Bronchial epithelial cell (primary cell): Measurements from ENCODE around the gene GRID2. TPM values are rescaled to one million over a fixed set of nuclear protein-coding genes. Genes with fewer than 3 reads are reported as not detected.

Source experiments
- DNase-seq: peaks from one replicate; pipeline ENCODE4 v3.0.0-alpha.2; 2010; ENCODE audit warnings: low read depth
- FAIRE-seq: peaks from 2 replicates; lab custom pipeline; 2011; peaks lifted over from hg19 to GRCh38; lab: Jason Lieb, UNC
- H3K27me3 ChIP-seq: 2 replicates; pipeline ENCODE4 v1.5.1; 2011; ENCODE audit warnings: low read length; ENCODE audit not compliant: control insufficient read depth, insufficient read depth
- H3K36me3 ChIP-seq: 2 replicates; pipeline ENCODE4 v1.5.1; 2011; ENCODE audit warnings: low read length; ENCODE audit not compliant: control insufficient read depth, insufficient read depth
- H3K4me3 ChIP-seq: 2 replicates; pipeline ENCODE4 v1.5.1; 2011; ENCODE audit warnings: mild to moderate bottlenecking, low read depth, low read length, control low read depth
- CTCF ChIP-seq: IDR thresholded peaks from 2 replicates; pipeline ENCODE4 v1.5.1; 2011; ENCODE audit warnings: mild to moderate bottlenecking, moderate library complexity, low read length, control low read depth, inconsistent platforms; ENCODE audit not compliant: insufficient read depth, severe bottlenecking
- total RNA-seq: library from RNA; depleted of rRNA; stranded (reverse); fragments of >200 nt; gene quantifications from 2 replicates; pipeline ENCODE4 v1.2.1, GENCODE V29; 2014

Gene GRID2
- total RNA-seq, 1 donor from 2014 or later = not detected

GRCh38 chr4:93467484-93468155 lies 1163.9 kb downstream of the GRID2 start:
- DNase-seq = peak; percentile 83
- Histone ChIP-seq H3K36me3 (no peaks in the 10 kb centered on the region), H3K4me3 (no peak overlapping the region), H3K27me3 (no peaks in the 10 kb centered on the region)
- no peak for TF ChIP-seq CTCF
- FAIRE-seq = no peak

- DNase-seq = no peak
Observed at GRCh38 chr4:93469560-93469959, 1165.8 kb downstream of the GRID2 start.

GRCh38 chr4:93475730-93476129 lies 1172.0 kb downstream of the GRID2 start:
- Histone ChIP-seq H3K27me3 (no peaks in the 10 kb centered on the region), H3K36me3 (no peaks in the 10 kb centered on the region), H3K4me3 (no peak overlapping the region)
- TF ChIP-seq CTCF = no peak
- FAIRE-seq (no peak), DNase-seq (peak; percentile 84)

More at GRCh38 chr4:93469560-93469959, 1165.8 kb downstream of the GRID2 start:
- no peak for FAIRE-seq
- Histone ChIP-seq H3K36me3 (no peaks in the 10 kb centered on the region), H3K27me3 (no peaks in the 10 kb centered on the region), H3K4me3 (no peak overlapping the region)
- no peak for TF ChIP-seq CTCF

GRCh38 chr4:93478805-93479204 lies 1175.0 kb downstream of the GRID2 start:
- Histone ChIP-seq H3K4me3 (no peak overlapping the region), H3K36me3 (no peaks in the 10 kb centered on the region), H3K27me3 (no peaks in the 10 kb centered on the region)
- TF ChIP-seq CTCF = no peak
- peak; percentile 86 for DNase-seq
- FAIRE-seq = no peak

- no peak for FAIRE-seq
- Histone ChIP-seq H3K4me3 (no peak overlapping the region), H3K27me3 (no peaks in the 10 kb centered on the region), H3K36me3 (no peaks in the 10 kb centered on the region)
- peak; percentile 83 for DNase-seq
- no peak for TF ChIP-seq CTCF
Observed at GRCh38 chr4:93480452-93480851, 1176.7 kb downstream of the GRID2 start.

- Histone ChIP-seq H3K4me3 (no peak overlapping the region), H3K36me3 (no peaks in the 10 kb centered on the region), H3K27me3 (no peaks in the 10 kb centered on the region)
- FAIRE-seq = no peak
- no peak for TF ChIP-seq CTCF
- DNase-seq = peak; percentile 28
Observed at GRCh38 chr4:93495346-93495745, 1191.6 kb downstream of the GRID2 start.
